Fibroblast of peridontal ligament (primary cell): ENCODE data around the gene MAP2K3.
"Not testable (repeated sequence)": the region's sequence is repeated elsewhere in the genome, so short reads cannot be mapped to it uniquely, and the experiment has no call there.

Experiments
- DNase-seq: peaks from one replicate; pipeline ENCODE4 v3.0.0-alpha.2; 2010; ENCODE audit errors: extremely low read depth

MAP2K3 gene

DNA sequence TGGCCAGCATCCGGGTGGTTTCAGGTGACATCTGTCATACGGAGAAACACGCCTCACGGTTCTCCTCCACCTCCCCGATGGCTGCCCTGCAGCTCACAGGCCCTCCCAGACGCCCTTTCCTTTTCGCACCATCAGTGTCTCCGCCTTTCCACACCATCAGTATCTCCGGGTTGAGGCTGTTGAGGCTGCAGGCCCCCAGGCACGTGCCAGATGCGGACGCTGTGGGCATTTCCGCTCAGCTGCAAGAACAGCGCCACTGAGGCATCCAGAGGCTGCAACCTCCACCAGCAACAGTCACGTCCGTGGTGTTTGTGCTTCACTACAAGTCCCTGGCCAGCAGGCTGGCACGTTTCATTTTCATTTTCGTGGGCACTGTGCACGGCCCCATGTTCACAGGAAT is 66.0 kb downstream of the MAP2K3 start:
- not testable (repeated sequence) for DNase-seq

DNA sequence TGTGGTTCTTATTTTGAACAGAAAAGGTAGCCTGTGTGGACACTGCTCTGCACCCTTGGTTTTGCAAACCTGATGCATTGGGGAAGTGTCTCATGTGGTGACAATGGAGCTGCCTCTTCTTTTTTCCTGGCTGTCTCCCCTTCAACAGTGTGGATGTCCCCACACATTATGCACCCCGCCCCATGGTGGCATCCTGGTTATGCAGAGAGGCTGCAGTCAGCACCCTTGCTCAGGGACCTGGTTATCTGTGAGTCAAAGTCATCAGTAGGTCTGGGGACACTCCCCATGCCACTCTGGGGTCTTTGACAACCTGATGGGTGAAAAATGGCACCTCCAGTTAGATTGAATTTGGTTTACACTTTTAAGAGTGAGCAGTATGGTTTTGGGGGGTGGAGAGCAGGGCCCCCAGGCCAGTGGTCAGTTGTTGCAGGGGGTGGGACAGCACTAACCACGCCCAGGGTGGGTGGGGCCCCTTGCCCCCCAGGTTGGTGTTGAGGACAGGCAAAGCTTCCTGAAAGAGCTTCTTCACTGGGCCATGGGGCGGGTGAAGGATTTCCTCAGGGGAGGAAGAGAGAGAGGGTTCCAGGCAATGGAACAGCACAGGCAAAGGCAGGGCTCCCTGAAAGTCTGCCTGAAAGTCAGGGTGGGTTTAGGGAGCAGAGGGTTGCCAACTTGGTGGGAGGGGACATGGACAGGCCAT is 67.0 kb downstream of the MAP2K3 start:
- no peak for DNase-seq

DNA sequence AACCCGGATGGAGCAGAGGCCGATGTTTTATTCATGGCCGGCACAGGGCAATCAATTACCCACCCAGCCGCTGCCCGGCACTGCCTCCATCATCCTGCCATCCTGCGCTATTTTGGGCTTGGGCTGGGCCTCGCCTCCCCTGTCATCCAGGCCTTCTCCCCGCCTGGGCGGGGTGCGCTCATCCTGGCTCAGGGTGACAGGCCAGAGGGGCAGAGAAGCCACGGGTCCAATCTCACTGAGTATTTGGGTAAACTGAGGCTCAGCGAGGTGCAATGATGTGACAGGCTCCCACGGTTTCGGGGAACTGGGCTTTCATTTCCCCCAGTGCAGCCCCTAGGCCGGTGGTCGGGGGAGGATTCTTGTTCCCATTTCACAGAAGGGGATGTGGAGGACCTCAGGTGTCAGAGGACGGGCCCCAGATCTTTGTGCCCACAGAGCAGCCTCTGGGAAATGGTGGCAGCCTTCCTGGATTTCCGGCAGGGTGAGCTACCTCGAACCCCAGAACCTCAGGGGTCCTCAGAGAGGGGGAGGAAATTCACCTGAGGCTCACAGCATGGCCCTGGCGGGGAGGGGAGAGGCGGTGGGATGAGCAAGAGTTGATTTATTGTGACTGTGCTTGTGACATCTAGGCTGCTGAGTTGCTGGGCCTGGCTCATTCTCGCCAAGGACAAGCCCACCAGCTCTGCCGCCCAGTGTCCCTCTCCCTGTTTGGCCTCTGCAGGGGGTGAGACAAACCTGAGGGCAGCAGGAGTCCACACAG is 67.9 kb downstream of the MAP2K3 start:
- DNase-seq = no peak

DNA sequence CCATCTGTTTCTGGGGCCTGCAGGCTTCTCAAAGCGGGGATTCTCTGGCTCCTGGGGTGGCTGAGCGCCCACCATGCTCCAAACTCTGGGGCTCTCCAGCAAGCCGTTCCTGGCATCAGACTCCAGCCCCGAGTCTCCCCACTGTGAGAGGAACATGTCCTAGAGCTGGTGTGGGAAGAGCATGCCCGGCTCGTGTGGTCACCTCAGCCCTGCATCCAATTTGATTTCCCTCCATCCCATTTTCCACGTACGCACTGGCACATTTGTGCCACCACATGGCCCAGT is 68.4 kb downstream of the MAP2K3 start:
- no peak for DNase-seq

DNA sequence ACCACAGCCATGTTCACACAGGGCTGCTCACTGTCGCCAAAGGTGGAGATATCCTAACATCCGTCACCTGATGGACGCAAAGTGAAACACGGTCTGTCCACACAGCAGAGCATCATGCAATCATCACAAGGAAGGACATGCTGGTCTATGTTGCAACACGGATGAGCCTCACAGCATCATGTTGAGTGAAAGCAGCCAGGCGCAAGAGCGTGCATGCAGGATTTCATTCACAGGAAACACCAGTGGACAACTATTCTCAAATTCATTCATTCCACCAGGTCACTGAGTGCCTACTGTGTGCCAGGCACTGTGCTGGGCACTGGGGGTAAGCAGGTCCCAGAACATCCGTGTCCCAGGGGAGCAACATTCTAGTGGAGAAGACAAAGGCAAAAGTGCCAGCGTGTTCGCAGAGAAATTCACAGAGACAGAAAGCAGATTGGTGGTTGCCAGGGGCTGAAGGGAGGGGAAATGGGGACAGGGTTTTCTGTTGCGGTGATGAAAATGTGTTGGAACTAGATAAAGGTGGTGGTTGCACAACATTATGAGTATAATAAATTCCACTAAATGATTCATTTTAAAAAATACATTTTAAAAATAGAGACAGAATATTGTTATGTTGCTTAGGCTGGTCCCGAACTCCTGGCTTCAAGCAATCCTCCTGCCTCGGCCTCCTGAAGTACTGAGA is 69.0 kb downstream of the MAP2K3 start:
- no peak for DNase-seq

DNA sequence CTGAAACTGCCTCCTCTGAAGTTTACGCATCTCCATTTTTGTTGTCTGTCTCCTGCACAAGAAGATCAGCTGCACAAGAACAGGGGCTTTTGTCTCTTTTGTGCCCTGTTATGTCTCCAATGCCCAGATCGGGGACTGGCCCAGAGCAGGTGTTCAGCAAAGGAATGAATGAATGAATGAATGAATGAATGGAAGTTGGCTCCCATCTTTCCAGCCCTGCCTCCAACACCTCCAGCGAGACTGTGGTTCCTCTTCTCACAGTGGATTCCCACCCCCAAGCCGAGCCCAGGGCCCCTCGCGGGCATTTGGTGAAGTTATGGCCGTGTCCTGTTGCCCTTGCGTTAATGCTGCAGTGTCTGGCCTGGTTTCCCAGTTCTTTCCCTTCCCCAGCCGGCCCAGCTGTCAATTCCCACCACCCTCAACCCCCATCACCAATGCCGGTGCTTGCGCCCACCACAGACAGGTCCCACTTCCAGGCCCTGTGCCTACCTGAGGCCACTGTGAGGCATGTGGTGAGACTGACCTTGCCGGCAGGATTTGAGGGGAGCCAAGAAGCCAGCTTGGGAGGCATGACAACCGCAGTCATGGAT is 70.4 kb downstream of the MAP2K3 start:
- DNase-seq = no peak

DNA sequence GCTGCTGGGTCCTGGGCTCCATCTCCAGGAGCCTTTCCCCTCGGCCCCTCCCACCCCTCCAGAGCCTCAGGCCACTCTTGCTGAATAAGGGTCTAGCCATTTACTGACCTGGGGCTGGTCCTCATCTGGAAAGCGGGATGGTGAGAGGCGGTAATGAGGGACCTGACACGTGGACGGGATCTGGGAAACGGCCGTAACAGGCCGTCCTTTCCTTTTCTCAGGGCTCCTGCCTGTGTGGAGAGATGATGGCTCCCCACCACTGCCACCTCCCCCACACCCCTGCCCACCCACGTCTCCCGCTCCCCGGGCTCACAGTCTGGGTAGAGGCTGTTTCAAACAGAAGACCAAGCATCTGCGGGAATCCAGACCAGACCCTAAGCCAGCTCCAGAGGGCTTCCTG is 71.1 kb downstream of the MAP2K3 start:
- DNase-seq = no peak

DNA sequence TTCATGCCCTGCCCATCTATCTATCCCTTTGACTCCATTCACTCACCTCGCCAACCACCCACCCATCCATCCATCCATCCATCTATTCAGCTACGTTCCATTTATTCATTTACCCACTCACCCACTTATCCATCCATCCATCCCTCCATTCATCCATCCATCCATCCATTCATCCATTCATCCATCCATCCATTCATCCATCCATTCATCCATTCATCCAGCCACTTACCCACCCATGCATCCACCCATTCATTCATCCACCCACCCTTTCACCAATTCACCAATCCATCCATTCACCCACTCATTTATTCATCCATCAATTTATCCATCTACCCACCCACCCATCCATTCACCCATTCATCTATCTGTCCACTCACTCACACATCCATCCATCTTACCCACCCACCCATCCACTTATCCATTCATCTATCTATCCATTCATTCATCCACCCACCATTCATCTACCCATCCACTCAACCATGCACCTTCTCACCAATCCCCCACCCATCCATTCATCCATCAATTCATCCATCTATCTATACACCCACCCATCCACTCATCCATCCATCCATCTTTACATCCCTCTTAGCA is 72.1 kb downstream of the MAP2K3 start:
- DNase-seq = no peak

DNA sequence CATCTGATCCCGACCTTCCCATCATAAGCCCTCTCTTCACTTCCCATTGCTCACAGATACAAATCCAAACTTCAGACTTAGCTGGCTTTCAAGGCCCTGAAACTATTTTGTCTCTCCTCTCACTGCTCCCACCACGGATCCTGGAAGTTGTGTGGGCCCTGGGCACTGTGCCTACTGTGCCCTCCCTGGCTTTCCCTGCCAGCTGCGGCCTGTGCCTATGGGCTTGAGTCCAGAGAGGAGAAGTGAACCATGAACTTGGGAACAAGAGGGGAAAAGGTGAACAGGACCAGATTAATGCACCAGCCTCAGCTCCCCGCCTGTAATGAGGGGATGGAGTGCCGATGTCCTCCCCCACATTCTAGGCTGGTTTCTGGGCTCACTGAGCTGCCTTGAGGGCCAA is 72.8 kb downstream of the MAP2K3 start:
- no peak for DNase-seq

DNA sequence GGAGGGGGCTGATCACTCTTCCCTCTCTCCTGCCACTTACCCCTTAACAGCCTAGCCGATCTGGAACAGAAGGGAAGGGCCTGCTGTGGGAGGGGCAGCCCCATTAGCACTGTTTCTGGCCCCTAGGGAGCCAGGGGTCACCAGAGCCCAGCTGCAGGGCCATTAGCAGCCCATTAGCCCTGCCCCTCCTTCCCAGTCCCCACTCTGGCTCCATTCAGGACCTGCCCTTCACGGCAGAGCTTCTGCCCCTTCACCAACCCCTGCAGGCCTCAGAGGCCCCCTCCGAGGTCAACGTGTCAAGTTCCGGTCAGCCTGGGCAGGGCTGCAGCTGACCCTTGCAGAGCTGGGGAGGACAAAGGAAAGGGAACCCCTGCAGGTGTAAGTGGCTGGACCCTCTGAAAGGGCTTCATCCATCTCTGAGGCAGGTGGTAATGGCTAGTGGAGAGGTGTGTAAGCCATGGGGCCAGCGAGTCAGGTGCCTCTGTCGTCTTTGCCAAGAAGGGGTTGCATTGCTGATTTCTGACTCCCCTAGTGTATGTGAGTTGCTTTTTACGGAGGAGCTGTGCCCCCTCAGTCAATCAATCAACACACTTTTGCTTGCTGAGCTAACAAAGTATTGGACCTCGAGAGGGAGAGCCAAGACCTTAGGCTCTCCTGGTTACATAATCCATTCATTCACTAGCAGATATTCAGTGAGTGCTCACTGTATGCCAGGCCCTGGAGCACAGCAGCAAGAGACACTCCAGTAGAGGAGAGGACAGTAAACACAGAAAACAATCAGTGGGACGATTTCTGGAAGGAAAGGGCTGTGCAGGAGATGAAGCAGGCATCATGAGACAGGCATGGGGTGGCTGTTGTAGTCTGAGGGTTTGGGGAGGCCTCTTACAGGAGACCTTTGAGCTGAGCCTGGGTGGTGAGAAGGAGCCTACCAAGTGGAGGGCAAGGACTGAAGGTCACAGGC is 73.5 kb downstream of the MAP2K3 start:
- no peak for DNase-seq

DNA sequence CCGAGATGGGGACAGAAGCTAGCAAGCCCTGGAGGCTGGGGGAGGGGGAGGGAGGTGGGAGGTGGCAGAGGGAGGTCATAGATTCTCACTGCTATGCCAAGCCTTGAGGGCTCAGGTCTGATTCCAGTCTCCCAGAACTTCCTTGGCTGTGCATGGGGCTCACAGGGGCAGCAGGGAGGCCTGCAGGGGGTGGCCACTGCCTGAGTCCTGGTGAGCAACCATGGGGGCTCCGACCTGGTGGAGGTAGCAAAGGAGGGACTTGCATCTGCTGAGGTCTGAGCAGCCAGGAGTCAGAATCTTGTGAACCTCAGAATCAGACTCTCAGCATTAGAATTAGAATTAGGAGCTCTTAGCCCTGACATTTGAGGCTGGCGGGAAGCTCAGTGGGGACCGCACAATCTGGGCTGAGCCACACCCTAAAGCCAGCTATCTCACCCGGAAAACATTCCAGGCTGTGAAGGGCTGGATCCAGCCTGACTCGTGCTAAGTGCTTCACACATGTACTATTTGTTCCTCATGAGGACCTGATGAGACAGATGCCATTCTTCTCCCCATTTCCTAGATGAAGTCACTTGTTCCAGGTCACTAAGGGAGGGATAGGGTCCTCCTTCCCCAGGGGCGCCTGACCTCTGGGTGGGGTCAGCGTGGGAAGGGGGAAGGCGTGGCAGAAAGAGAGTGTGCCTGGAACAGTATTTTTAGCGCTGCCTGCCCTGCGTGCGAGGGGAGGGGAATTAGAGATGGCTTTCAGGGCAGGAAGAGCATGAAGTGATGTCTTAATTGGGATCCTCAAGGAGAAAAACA is 74.4 kb downstream of the MAP2K3 start:
- DNase-seq = no peak

DNA sequence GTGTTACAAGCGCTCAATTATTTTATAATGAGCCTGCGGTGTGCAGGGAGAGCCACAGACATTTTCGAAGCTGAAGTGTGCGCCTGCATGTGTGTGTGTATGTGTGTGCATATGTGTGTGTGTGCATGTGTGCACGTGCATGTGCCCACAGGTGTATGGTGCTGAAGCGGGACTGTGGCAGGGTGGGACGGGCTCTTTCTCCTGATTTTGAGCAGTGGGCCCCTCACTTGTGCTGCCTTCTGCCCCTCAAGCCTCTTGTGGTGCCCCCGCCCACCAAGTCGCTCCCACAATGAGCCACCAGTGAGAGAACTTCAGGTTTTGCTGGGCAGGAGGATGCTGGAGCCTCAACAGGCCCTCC is 75.0 kb downstream of the MAP2K3 start:
- no peak for DNase-seq

DNA sequence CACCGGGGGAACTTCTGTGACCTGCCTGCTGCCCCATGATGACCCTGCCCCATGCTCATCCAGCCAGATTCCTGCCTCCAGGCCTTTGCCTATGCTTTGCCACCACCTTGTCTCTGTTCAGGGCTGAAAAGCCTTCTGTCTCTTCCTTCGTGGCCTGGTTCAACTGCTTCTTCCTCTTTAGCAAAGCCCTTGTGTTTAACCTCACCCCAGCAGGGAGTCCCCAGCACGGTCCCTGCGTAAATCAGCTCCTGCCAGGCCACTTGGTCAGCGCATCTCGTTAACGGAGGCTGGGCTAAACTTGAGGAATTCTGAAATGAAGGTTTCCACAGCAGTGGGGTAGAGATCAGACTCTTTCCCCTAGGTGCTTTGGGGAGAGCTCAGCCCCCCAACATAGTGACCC is 75.5 kb downstream of the MAP2K3 start:
- no peak for DNase-seq

DNA sequence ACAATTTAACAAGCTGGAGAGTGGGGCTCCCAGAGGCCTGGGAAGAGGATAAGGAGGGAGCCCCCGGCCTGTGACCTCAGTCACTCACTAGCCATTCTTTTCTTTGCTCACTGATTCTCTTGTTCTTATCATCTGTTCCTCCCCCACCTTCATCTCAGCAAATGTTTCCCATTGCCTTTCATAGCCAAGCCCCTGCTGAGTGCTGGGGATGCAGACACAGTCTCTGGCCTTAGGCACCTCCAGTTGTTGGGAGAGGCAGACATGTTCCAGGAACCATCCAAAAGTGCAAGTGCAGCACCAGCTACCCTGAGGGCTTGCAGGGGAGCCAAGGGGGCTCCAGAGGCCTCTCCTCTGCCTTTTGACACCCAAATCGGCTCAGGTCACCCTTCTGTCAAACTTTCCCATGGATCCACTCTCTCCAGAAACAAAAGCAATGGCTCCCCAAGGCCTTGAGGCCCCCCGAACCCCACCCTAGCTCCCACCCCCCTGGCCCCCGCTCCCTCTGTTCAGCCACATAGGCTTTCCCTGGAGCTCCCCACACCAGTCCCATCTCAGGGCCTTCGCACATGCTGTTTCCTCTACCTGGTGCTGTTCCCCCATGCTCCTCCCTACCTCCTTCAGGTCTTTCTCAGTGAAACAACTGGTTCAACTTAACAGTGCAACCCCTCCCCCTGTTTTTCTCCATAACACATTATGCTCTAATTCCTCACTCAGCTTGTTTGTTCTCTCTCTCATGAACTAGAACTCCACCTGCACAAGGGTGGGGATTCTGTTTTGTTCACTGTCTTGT is 76.7 kb downstream of the MAP2K3 start:
- no peak for DNase-seq

DNA sequence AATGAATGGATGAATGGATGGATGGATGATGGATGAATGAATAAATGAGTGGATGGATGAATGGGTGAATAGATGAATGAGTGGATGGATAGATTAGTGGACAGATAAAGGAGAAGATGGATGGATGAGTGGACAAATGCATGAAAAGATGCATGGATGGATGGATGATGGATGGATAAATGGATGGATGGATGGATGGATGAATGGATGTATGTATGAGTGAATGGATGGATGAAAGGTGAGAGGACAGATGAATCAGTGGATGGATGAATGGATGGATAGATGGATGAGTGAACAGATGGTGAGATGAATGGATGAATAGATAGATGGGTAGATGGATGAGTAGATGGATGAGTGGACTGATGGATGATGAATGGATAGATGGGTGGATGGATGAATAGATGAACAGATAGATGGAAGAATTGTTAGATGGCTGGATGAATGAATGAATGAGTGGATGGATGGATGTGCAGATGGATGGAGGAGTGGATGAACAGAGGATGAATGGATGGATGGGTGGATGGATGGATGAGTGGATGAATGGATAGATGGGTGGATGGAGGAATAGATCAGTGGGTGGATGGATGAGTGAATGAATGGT is 77.9 kb downstream of the MAP2K3 start:
- no peak for DNase-seq

DNA sequence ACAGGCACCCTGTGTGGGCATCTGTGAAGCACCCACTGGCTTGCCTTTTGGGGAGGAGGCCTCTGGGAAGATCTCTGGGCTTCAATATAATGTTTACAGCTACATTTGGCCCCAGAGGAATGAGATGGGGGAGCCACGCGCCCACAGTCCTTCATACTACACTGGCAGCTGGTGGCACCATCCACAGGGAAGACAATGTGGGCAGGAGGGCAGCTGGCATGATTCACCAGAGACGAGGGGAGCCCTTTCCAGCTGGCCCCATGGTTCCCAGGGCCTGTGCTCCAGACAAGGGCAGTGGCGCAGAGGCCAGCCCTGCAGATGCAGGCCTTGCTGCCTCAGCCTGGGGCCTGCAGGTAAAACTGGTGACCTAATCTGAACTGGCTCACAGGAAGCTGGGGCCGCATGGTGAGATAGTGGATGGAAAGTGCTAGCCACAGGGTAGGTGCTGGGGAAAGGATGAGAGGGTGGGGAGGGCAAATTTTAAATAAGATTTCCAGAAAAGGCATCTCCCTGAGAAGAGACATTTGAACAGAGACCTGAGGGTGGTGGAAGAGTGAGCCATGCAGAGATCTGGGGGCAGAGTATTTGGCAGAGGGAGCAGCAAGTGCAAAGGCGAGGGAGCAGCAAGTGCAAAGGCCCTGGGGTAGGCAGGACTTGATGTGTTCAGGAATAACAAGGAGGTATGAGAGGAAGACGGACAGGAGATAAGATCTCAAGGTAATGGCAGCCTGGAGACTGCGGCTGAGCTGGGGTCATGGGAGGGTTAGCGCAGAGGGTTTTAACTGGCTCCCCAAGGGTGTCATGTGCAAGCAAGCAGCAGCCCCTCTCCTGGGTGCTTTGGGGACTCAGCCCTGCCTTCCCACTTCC is 79.5 kb downstream of the MAP2K3 start:
- no peak for DNase-seq
